Panc1 (cell line): ENCODE results near the gene SERPINA4. TPM values are rescaled to one million over a fixed set of nuclear protein-coding genes. Genes with fewer than 3 reads are reported as not detected.

Source experiments
- ATAC-seq: fragments of 200-7000 bp; cut with Tn5 transposase; 2 replicates; pipeline ENCODE4 v1.9.1; 2020; ENCODE audit warnings: mild to moderate bottlenecking, moderate library complexity
- BruUV-seq: library from RNA; stranded (reverse); fragments of 400-500 nt; replicated peaks from 2 replicates; lab custom pipeline; 2021; lab: Mats Ljungman, UMichigan
- CTCF ChIA-PET: fragments of 300-600 bp; sonication (Branson Sonifier 250); formaldehyde crosslinking; loops from one replicate; lab custom pipeline; 2022; ENCODE audit warnings: antibody characterized with exemption; lab: Charles Lee
- POLR2A ChIA-PET: fragments of 300-600 bp; sonication (Branson Sonifier 250); formaldehyde crosslinking; loops from one replicate; lab custom pipeline; 2022; ENCODE audit warnings: antibody characterized with exemption; lab: Charles Lee
- DNase-seq: peaks from one replicate; pipeline ENCODE4 v3.0.0-alpha.2; 2010; ENCODE audit warnings: low read depth, low spot score
- H3K27ac ChIP-seq: 2 replicates; pipeline ENCODE4 v1.5.1; 2011; ENCODE audit warnings: mild to moderate bottlenecking, low read length, inconsistent platforms
- H3K27me3 ChIP-seq: fragments of 200-500 bp; sonication (Bioruptor generic); 2 replicates; pipeline ENCODE4 v1.6.0; 2014; ENCODE audit warnings: low read length, inconsistent platforms; ENCODE audit not compliant: control insufficient read depth, insufficient read depth
- H3K36me3 ChIP-seq: fragments of 200-500 bp; sonication (Bioruptor generic); 2 replicates; pipeline ENCODE4 v1.5.1; 2014; ENCODE audit warnings: inconsistent platforms, mild to moderate bottlenecking, low read length, moderate library complexity; ENCODE audit not compliant: control insufficient read depth, insufficient read depth
- H3K4me1 ChIP-seq: 2 replicates; pipeline ENCODE4 v1.5.1; 2011; ENCODE audit warnings: inconsistent platforms, mild to moderate bottlenecking, low read length, moderate library complexity; ENCODE audit not compliant: control insufficient read depth, insufficient read depth
- H3K4me3 ChIP-seq, 2 experiments: 2 replicates each; pipeline ENCODE4 v1.5.1; 2011 to 2012; ENCODE audit warnings: low read depth in 2 of 2, low read length in 2 of 2, mild to moderate bottlenecking in 2 of 2, inconsistent platforms in 1 of 2, moderate library complexity in 1 of 2
- H3K9me3 ChIP-seq: fragments of 200-500 bp; sonication (Bioruptor generic); 2 replicates; pipeline ENCODE4 v1.5.1; 2014; ENCODE audit warnings: low read depth, mild to moderate bottlenecking, inconsistent platforms, low read length, moderate library complexity; ENCODE audit not compliant: control insufficient read depth, insufficient read depth
- CTCF ChIP-seq: fragments of 450-650 bp; IDR thresholded peaks from 2 replicates; pipeline ENCODE4 v1.5.1; 2017; ENCODE audit warnings: mild to moderate bottlenecking
- POLR2AphosphoS5 ChIP-seq: IDR thresholded peaks from 2 replicates; pipeline ENCODE4 v1.6.1; 2012; ENCODE audit warnings: mild to moderate bottlenecking, low read depth, low read length, moderate library complexity
- REST ChIP-seq, 2 experiments: IDR thresholded peaks; 2 replicates each; pipeline ENCODE4 v1.6.1; 2011 to 2012; ENCODE audit warnings: low read depth in 2 of 2, control low read depth in 1 of 2, low read length in 1 of 2, mild to moderate bottlenecking in 1 of 2, moderate library complexity in 1 of 2; ENCODE audit not compliant: insufficient read depth in 1 of 2
- SIN3A ChIP-seq: IDR thresholded peaks from 2 replicates; pipeline ENCODE4 v1.6.1; 2012; ENCODE audit warnings: low read depth, mild to moderate bottlenecking, low read length, moderate library complexity, borderline replicate concordance; ENCODE audit not compliant: insufficient read depth
- TCF7L2 ChIP-seq: IDR thresholded peaks from 2 replicates; pipeline ENCODE4 v1.6.1; 2011; ENCODE audit warnings: mild to moderate bottlenecking, low read depth, low read length, inconsistent platforms
- in situ Hi-C: cut with HindIII; loops from 2 replicates; pipeline ENCODE4 v1.10.0; 2016; ENCODE audit warnings: low sequenced_read_pairs, low pct_unique_long_range_greater_than_20kb
- intact Hi-C: fragments of 100-400 bp; cut with micrococcal nuclease; formaldehyde crosslinking; loops from one replicate; pipeline ENCODE4 v1.10.0; 2022; ENCODE audit not compliant: unreplicated experiment
- total RNA-seq: library from RNA; stranded (reverse); gene quantifications from one replicate; pipeline ENCODE4 v1.2.1, GENCODE V29; 2021; ENCODE audit not compliant: unreplicated experiment

Gene SERPINA4
- total RNA-seq, 1 experiment from 2014 or later = 0.10 TPM

GRCh38 chr14:94596361-94596760 lies 35.1 kb downstream of the SERPINA4 start:
- no peak for TF ChIP-seq REST (IDR thresholded peaks at IDR 0.05; ENCODE audit: insufficient read depth in 1 of 2, low read depth in 2 of 2, low read length in 1 of 2)
- H3K4me1 ChIP-seq = peaks cover 27% of the 10 kb centered on the region
- no peak overlapping the region for H3K27ac ChIP-seq
- intact Hi-C loops = no loop called here
- DNase-seq (no peak), ATAC-seq (no peak)
- POLR2A ChIA-PET = no interaction called here
- no peaks in the 10 kb centered on the region for H3K27me3 ChIP-seq
- in situ Hi-C loops = no loop called here
- H3K36me3 ChIP-seq = no peaks in the 10 kb centered on the region
- no peak overlapping the region for H3K4me3 ChIP-seq
- H3K9me3 ChIP-seq = no peaks in the 10 kb centered on the region
- BruUV-seq = no TSS peak
- CTCF ChIA-PET = no interaction called here

GRCh38 chr14:94597788-94598187 lies 36.5 kb downstream of the SERPINA4 start:
- Histone ChIP-seq H3K9me3 (no peaks in the 10 kb centered on the region), H3K36me3 (no peaks in the 10 kb centered on the region), H3K27ac (peak overlapping the region; percentile 82), H3K4me1 (peaks cover 32% of the 10 kb centered on the region), H3K4me3 (no peak overlapping the region), H3K27me3 (no peaks in the 10 kb centered on the region)
- intact Hi-C loops (no loop called here), in situ Hi-C loops (no loop called here)
- no peak for DNase-seq
- ChIA-PET POLR2A (no interaction called here), CTCF (no interaction called here)
- no peak for ATAC-seq
- TF ChIP-seq SIN3A = no peak
- no peak for TF ChIP-seq CTCF
- no peak for TF ChIP-seq POLR2AphosphoS5
- no peak for TF ChIP-seq REST (IDR thresholded peaks at IDR 0.05; ENCODE audit: insufficient read depth in 1 of 2, low read depth in 2 of 2, low read length in 1 of 2)
- TF ChIP-seq TCF7L2 = no peak
- no TSS peak for BruUV-seq
